Prostate gland (tissue), 2 donors: ENCODE data around the gene SRGAP2B.
"Not testable (repeated sequence)": the region's sequence is repeated elsewhere in the genome, so short reads cannot be mapped to it uniquely, and the experiment has no call there.

Source experiments
- POLR2A ChIP-seq: fragments of 450-650 bp; IDR thresholded peaks from one replicate; pipeline ENCODE4 v1.6.1; 2016; ENCODE audit warnings: antibody characterized with exemption, mild to moderate bottlenecking
- POLR2AphosphoS5 ChIP-seq: sonication (generic); formaldehyde crosslinking; IDR thresholded peaks from one replicate; pipeline ENCODE4 v1.6.1; 2017; ENCODE audit warnings: antibody characterized with exemption
- TF ChIP-seq, protein P1 (sequence below), 4 experiments: fragments of 200-600 bp in 2 of 4; fragments of 450-650 bp in 2 of 4; sonication (generic) in 2 of 4; IDR thresholded peaks; 1 replicate in 3 of 4; 2 replicates in 1 of 4; pipeline ENCODE4 v1.5.1; 2016 to 2019; ENCODE audit warnings: antibody characterized with exemption in 4 of 4, mild to moderate bottlenecking in 2 of 4, moderate library complexity in 2 of 4

DNA sequence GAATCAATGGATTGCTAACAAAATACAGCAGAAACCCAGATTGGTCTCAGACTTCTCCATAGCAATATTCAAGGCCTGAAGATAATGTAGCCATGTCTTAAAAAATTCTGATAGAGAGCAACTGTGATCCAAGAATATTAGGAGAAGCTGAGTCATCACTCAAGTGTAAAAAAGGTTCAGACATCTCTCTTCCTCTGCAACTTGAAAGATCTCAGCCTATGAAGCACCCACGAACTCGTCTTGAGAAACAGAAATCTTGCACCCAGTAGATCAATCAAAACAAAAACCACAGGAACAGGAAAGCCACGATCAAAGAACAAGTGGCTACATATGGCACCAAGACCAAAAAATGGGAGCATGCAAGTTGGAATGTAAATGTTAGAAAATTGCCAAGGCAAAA, 85.2 kb downstream of the SRGAP2B start:
- TF ChIP-seq, protein P1, sequence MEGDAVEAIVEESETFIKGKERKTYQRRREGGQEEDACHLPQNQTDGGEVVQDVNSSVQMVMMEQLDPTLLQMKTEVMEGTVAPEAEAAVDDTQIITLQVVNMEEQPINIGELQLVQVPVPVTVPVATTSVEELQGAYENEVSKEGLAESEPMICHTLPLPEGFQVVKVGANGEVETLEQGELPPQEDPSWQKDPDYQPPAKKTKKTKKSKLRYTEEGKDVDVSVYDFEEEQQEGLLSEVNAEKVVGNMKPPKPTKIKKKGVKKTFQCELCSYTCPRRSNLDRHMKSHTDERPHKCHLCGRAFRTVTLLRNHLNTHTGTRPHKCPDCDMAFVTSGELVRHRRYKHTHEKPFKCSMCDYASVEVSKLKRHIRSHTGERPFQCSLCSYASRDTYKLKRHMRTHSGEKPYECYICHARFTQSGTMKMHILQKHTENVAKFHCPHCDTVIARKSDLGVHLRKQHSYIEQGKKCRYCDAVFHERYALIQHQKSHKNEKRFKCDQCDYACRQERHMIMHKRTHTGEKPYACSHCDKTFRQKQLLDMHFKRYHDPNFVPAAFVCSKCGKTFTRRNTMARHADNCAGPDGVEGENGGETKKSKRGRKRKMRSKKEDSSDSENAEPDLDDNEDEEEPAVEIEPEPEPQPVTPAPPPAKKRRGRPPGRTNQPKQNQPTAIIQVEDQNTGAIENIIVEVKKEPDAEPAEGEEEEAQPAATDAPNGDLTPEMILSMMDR (IDR thresholded peaks at IDR 0.05): not testable (repeated sequence)
- TF ChIP-seq POLR2A, POLR2AphosphoS5: not testable (repeated sequence)
